Mesothelial cell of epicardium (in vitro differentiated cells): ENCODE data around the gene CENPP. TPM values are rescaled to one million over a fixed set of nuclear protein-coding genes. Genes with fewer than 3 reads are reported as not detected.

ENCODE experiments used
- DNase-seq, 2 experiments: peaks; one replicate each; pipeline ENCODE4 v3.0.0; 2021; ENCODE audit warnings: low spot score in 2 of 2; ENCODE audit not compliant: unreplicated experiment in 2 of 2
- H3K27ac Mint-ChIP-seq: 2 replicates; pipeline ENCODE4 v1.8.0; 2021; ENCODE audit warnings: mixed read lengths
- H3K27me3 Mint-ChIP-seq: 2 replicates; pipeline ENCODE4 v1.8.0; 2021; ENCODE audit warnings: low read depth, mixed read lengths
- H3K36me3 Mint-ChIP-seq: 2 replicates; pipeline ENCODE4 v1.8.0; 2021; ENCODE audit warnings: mixed read lengths
- H3K4me1 Mint-ChIP-seq: 2 replicates; pipeline ENCODE4 v1.8.0; 2021; ENCODE audit warnings: mixed read lengths
- H3K4me3 Mint-ChIP-seq: 2 replicates; pipeline ENCODE4 v1.8.0; 2021; ENCODE audit warnings: mild to moderate bottlenecking, moderate library complexity, mixed read lengths
- H3K9me3 Mint-ChIP-seq: 2 replicates; pipeline ENCODE4 v1.8.0; 2021; ENCODE audit warnings: mixed read lengths
- total RNA-seq: library from RNA; stranded (reverse); gene quantifications from 3 replicates; pipeline ENCODE4 v1.2.1, GENCODE V29; 2021
- TF ChIP-seq, protein P1 (sequence below): fragments of 200-600 bp; sonication (generic); IDR thresholded peaks from one replicate; pipeline ENCODE4 v1.5.0; 2021; ENCODE audit warnings: antibody characterized with exemption; ENCODE audit not compliant: unreplicated experiment

The CENPP gene
- total RNA-seq, 1 donor from 2014 or later = 7.8 TPM

DNA sequence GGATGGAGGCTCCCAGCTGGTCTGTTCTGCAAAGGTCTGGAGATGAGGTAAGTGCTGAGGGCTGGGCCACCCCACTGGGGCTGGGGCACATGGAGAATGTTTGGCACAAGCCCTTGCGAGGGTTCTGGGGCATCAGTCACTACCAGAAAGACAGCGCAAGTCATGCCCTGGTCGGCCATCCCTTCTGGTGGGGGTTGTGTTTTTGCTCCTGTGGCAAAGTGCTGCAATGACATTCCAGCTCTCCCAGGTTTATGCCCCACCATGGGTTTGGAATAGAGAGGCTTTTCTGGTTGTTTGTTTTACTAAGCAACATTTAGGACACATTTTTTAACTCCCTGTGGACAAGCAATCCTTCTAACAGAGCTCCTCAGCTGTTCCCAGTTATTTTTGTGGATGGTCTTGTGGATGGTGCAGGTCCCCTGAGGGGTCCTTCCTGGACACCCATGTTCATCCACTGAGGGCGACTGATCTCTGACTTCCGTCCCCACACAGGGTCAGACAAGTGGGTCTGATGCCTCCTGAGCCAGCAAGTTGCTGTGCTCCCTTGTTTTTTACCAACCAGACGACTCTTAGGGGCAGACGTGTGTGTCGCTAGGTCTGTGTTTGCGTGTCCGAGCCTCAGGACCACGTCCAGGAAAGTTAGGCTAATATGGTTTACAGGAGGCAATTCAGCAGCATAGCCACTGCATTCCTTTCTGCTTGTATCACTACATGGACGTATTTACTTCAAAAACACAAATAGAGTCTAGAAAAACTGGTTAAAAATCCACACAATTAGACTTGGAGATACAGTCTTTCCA, 274.9 kb downstream of the CENPP start:
- Mint-ChIP-seq H3K36me3 (peaks cover 9% of the 10 kb centered on the region), H3K4me3 (no peak overlapping the region), H3K9me3 (peaks cover 17% of the 10 kb centered on the region), H3K27ac (peak overlapping the region; percentile 66), H3K4me1 (peaks cover 36% of the 10 kb centered on the region), H3K27me3 (no peaks in the 10 kb centered on the region)
- no peak for DNase-seq
- TF ChIP-seq, protein P1, sequence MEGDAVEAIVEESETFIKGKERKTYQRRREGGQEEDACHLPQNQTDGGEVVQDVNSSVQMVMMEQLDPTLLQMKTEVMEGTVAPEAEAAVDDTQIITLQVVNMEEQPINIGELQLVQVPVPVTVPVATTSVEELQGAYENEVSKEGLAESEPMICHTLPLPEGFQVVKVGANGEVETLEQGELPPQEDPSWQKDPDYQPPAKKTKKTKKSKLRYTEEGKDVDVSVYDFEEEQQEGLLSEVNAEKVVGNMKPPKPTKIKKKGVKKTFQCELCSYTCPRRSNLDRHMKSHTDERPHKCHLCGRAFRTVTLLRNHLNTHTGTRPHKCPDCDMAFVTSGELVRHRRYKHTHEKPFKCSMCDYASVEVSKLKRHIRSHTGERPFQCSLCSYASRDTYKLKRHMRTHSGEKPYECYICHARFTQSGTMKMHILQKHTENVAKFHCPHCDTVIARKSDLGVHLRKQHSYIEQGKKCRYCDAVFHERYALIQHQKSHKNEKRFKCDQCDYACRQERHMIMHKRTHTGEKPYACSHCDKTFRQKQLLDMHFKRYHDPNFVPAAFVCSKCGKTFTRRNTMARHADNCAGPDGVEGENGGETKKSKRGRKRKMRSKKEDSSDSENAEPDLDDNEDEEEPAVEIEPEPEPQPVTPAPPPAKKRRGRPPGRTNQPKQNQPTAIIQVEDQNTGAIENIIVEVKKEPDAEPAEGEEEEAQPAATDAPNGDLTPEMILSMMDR = no peak

DNA sequence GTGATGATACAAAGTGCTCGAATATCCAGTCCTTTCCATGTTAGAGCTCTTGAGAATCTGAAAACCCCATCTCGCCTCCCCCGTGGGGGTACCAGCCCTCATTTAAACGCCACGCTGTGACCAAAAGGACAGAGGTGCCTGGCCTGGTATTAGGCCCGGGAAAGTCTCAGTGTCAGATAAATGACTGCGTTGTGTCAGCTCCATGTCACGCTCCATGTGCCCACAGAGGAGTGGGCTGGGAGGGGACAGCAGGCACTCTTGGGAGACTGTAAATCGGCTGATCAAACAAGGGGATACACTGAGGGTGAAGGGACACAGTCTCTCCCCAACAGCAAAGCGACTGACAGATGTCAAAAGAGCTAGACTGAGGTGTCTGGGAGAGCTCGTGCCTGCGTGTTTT, 275.7 kb downstream of the CENPP start:
- peak overlapping the region; percentile 66 for H3K27ac Mint-ChIP-seq
- peaks cover 34% of the 10 kb centered on the region for H3K4me1 Mint-ChIP-seq
- peaks cover 9% of the 10 kb centered on the region for H3K36me3 Mint-ChIP-seq
- TF ChIP-seq, protein P1 = no peak
- DNase-seq = no peak
- H3K27me3 Mint-ChIP-seq = no peaks in the 10 kb centered on the region
- H3K9me3 Mint-ChIP-seq = peaks cover 17% of the 10 kb centered on the region
- H3K4me3 Mint-ChIP-seq = no peak overlapping the region

- Mint-ChIP-seq H3K36me3 (peaks cover 9% of the 10 kb centered on the region), H3K27me3 (no peaks in the 10 kb centered on the region), H3K4me1 (peaks cover 28% of the 10 kb centered on the region), H3K9me3 (peaks cover 17% of the 10 kb centered on the region), H3K4me3 (no peak overlapping the region), H3K27ac (no peak overlapping the region)
- TF ChIP-seq, protein P1 = no peak
- DNase-seq = no peak
Measured at GRCh38 chr9:92602413-92602812, 276.7 kb downstream of the CENPP start.

- H3K4me1 Mint-ChIP-seq = peaks cover 23% of the 10 kb centered on the region
- H3K27me3 Mint-ChIP-seq = no peaks in the 10 kb centered on the region
- H3K36me3 Mint-ChIP-seq = peaks cover 9% of the 10 kb centered on the region
- DNase-seq = no peak
- peaks cover 17% of the 10 kb centered on the region for H3K9me3 Mint-ChIP-seq
- H3K27ac Mint-ChIP-seq = no peak overlapping the region
- TF ChIP-seq, protein P1 = no peak
- H3K4me3 Mint-ChIP-seq = no peak overlapping the region
Measured at GRCh38 chr9:92603100-92603499, 277.3 kb downstream of the CENPP start.

DNA sequence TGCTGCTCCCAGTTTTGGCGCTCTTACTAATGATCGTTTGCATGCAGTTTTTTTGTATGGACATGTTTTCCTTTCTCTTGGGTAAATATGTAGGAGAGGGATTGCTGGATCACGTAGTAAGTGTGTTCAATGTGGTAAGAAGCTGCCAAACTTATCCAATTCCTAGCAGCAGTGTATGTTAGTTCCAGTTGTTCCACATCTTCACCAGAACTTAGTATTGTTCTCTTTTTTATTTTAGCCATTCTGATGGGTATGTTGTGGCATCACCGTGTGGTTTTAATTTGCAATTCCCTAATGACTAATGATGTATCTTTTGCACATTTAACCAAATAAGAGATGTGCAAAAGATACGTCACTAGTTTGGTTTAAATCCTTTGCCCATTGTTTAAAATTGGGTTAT, 278.2 kb downstream of the CENPP start:
- Mint-ChIP-seq H3K9me3 (peaks cover 17% of the 10 kb centered on the region), H3K4me1 (peaks cover 25% of the 10 kb centered on the region), H3K36me3 (peaks cover 9% of the 10 kb centered on the region), H3K27me3 (no peaks in the 10 kb centered on the region), H3K4me3 (no peak overlapping the region), H3K27ac (no peak overlapping the region)
- no peak for DNase-seq
- TF ChIP-seq, protein P1 = no peak
